PC-3 (cell line): Measurements from ENCODE around the gene CCR9. TPM values are rescaled to one million over a fixed set of nuclear protein-coding genes. Genes with fewer than 3 reads are reported as not detected.
A peak's percentile ranks its signal among the peaks of the same experiment; 100 is the strongest.

ENCODE experiments used
- ATAC-seq: fragments of 200-7000 bp; cut with Tn5 transposase; 2 replicates; pipeline ENCODE4 v1.9.1; 2020; ENCODE audit warnings: mild to moderate bottlenecking, moderate library complexity
- BruUV-seq: library from RNA; stranded (reverse); fragments of 400-500 nt; replicated peaks from 2 replicates; lab custom pipeline; 2021; lab: Mats Ljungman, UMichigan
- CTCF ChIA-PET: fragments of 300-600 bp; sonication (Branson Sonifier 250); formaldehyde crosslinking; loops from one replicate; lab custom pipeline; 2022; ENCODE audit warnings: antibody characterized with exemption; lab: Charles Lee
- POLR2A ChIA-PET: fragments of 300-600 bp; sonication (Branson Sonifier 250); formaldehyde crosslinking; loops from one replicate; lab custom pipeline; 2022; ENCODE audit warnings: antibody characterized with exemption; ENCODE audit not compliant: unreplicated experiment; lab: Charles Lee
- DNase-seq: peaks from one replicate; pipeline ENCODE4 v3.0.0-alpha.2; 2015
- H2AFZ ChIP-seq: fragments of 300-600 bp; sonication (generic); 2 replicates; pipeline ENCODE4 v1.6.0; 2016; ENCODE audit warnings: antibody characterized with exemption, low read length
- H3F3A ChIP-seq: fragments of 300-600 bp; sonication (generic); one replicate; pipeline ENCODE4 v1.6.0; 2017; ENCODE audit warnings: antibody characterized with exemption, low read length, control low read depth, mild to moderate bottlenecking; ENCODE audit not compliant: unreplicated experiment
- H3K27ac ChIP-seq: fragments of 300-600 bp; sonication (generic); 2 replicates; pipeline ENCODE4 v1.5.1; 2016; ENCODE audit warnings: mild to moderate bottlenecking, low read length
- H3K27me3 ChIP-seq: fragments of 300-600 bp; sonication (generic); 2 replicates; pipeline ENCODE4 v1.6.1; 2016; ENCODE audit warnings: low read length, mixed read lengths
- H3K36me3 ChIP-seq: fragments of 300-600 bp; sonication (generic); 2 replicates; pipeline ENCODE4 v1.6.1; 2016; ENCODE audit warnings: low read depth, mixed run types, low read length, mixed read lengths
- H3K4me1 ChIP-seq: fragments of 300-600 bp; sonication (generic); 2 replicates; pipeline ENCODE4 v1.5.1; 2016; ENCODE audit warnings: low read length; ENCODE audit not compliant: insufficient read depth
- H3K4me2 ChIP-seq: fragments of 300-600 bp; sonication (generic); 2 replicates; pipeline ENCODE4 v1.6.0; 2016; ENCODE audit warnings: low read length
- H3K4me3 ChIP-seq: fragments of 300-600 bp; sonication (generic); 2 replicates; pipeline ENCODE4 v1.5.1; 2016; ENCODE audit warnings: mild to moderate bottlenecking, low read length, mixed read lengths
- H3K79me2 ChIP-seq: fragments of 300-600 bp; sonication (generic); 2 replicates; pipeline ENCODE4 v1.6.1; 2017; ENCODE audit warnings: low read length, mixed read lengths
- H3K9ac ChIP-seq: fragments of 300-600 bp; sonication (generic); 2 replicates; pipeline ENCODE4 v1.6.0; 2016; ENCODE audit warnings: mild to moderate bottlenecking, low read length
- H3K9me2 ChIP-seq: fragments of 300-600 bp; sonication (generic); replicated peaks from 2 replicates; pipeline ENCODE4 v1.6.1; 2016; ENCODE audit warnings: mixed run types, low read length, mixed read lengths
- H3K9me3 ChIP-seq: fragments of 300-600 bp; sonication (generic); 2 replicates; pipeline ENCODE4 v1.6.1; 2016; ENCODE audit warnings: low read length, mixed read lengths
- H4K20me1 ChIP-seq: fragments of 300-600 bp; sonication (generic); 2 replicates; pipeline ENCODE4 v1.6.1; 2016; ENCODE audit warnings: low read length, mixed read lengths
- EZH2 ChIP-seq: fragments of 300-600 bp; sonication (generic); IDR thresholded peaks from one replicate; pipeline ENCODE4 v1.6.1; 2017; ENCODE audit warnings: antibody characterized with exemption, mild to moderate bottlenecking, low read length; ENCODE audit not compliant: unreplicated experiment
- EZH2phosphoT487 ChIP-seq: fragments of 300-600 bp; sonication (generic); IDR thresholded peaks from 2 replicates; pipeline ENCODE4 v1.6.1; 2018; ENCODE audit warnings: mild to moderate bottlenecking, antibody characterized with exemption, low read length, borderline replicate concordance
- intact Hi-C: fragments of 100-400 bp; cut with micrococcal nuclease; formaldehyde crosslinking; loops from 2 replicates; pipeline ENCODE4 v1.9.0; 2023
- total RNA-seq: library from RNA; depleted of rRNA; stranded (reverse); fragments of >200 nt; gene quantifications from 2 replicates; pipeline ENCODE4 v1.2.3, GENCODE V29; 2014
- TF ChIP-seq, protein P1 (sequence below): fragments of 300-600 bp; sonication (generic); conservative IDR thresholded peaks from 2 replicates; pipeline ENCODE4 v1.5.1; 2017; ENCODE audit warnings: antibody characterized with exemption, low read depth, mild to moderate bottlenecking, low read length

CCR9 gene
- total RNA-seq, 1 experiment from 2014 or later = not detected

DNA sequence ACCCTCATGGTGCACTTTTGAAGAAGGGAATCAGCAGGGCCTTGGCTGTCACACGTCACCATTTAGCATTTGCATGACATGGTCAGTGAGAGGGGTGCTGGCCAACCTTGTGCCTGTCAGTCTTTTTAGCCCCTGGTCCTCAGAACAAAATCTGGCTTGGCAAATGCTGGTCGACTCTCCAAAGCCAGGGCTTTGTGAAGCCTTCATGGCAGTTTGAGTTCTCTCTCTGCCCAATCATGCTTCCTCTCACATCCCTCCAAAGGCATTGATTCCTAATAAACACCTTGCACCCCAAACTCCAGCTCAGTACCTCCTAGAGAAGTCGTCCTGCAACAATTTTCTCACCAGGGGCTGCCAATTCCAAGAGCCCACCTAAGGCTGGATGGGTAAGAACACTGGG is 19.4 kb downstream of the CCR9 start:
- Histone ChIP-seq H3K9ac (no peak overlapping the region), H3K79me2 (no peaks in the 10 kb centered on the region), H4K20me1 (no peaks in the 10 kb centered on the region), H3F3A (no peaks in the 10 kb centered on the region), H3K4me3 (no peak overlapping the region), H3K27ac (no peak overlapping the region), H2AFZ (no peak overlapping the region), H3K9me2 (no peaks in the 10 kb centered on the region), H3K4me1 (no peaks in the 10 kb centered on the region), H3K9me3 (no peaks in the 10 kb centered on the region), H3K27me3 (no peaks in the 10 kb centered on the region), H3K4me2 (no peak overlapping the region), H3K36me3 (no peaks in the 10 kb centered on the region)
- intact Hi-C loops = loop anchor here (1.0 to 2.0 kb wide), 3 partner anchors 63 to 144 kb away; partner anchors contain the start of gene LZTFL1
- TF ChIP-seq EZH2 (no peak), EZH2phosphoT487 (no peak)
- TF ChIP-seq, protein P1, sequence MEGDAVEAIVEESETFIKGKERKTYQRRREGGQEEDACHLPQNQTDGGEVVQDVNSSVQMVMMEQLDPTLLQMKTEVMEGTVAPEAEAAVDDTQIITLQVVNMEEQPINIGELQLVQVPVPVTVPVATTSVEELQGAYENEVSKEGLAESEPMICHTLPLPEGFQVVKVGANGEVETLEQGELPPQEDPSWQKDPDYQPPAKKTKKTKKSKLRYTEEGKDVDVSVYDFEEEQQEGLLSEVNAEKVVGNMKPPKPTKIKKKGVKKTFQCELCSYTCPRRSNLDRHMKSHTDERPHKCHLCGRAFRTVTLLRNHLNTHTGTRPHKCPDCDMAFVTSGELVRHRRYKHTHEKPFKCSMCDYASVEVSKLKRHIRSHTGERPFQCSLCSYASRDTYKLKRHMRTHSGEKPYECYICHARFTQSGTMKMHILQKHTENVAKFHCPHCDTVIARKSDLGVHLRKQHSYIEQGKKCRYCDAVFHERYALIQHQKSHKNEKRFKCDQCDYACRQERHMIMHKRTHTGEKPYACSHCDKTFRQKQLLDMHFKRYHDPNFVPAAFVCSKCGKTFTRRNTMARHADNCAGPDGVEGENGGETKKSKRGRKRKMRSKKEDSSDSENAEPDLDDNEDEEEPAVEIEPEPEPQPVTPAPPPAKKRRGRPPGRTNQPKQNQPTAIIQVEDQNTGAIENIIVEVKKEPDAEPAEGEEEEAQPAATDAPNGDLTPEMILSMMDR = no peak
- ChIA-PET CTCF (no interaction called here), POLR2A (no interaction called here)
- no TSS peak for BruUV-seq
- DNase-seq (no peak), ATAC-seq (no peak)

DNA sequence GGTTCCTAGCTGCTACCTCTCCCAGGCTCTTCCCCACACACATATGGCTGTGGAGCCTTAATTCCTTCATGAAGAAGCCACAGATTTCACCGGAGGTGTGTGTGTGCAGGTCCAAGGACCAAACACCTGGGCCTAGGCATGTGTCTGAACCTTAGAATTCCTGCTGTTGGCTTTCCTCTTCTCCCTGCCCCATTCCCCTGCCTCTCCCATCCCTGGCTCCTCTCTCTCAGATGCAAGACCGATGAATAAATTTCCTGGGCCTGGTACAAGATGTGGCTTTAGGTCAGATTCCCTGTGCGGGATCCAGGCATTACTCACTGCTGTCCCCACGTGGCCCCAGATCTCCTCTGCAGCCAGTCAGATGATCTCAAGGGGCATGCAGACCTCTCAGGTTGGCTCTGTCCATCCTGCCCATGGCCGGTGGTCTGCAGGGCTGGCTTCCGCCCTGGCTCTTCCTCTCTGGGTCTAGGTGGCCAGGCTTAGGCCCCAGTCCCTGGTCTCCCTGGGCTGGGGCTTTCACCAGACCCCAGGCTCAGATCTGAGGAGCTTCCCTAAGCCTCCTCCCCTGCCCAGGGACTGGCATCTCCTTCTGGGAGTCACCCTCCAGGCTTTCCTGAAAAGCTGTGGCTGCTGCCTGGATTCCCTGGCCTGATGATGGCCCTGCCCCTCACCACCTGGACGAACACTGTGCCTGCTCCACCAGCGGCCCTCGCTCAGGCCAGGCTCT is 20.5 kb downstream of the CCR9 start:
- H2AFZ ChIP-seq = no peak overlapping the region
- DNase-seq (peak; percentile 63), ATAC-seq (peak; percentile 95)
- POLR2A ChIA-PET = no interaction called here
- H3K4me3 ChIP-seq = no peak overlapping the region
- no TSS peak for BruUV-seq
- intact Hi-C loops = loop anchor here (1.0 to 2.0 kb wide), 3 partner anchors 65 to 146 kb away; partner anchors contain the start of gene LZTFL1
- CTCF ChIA-PET = interaction anchor here (1.7 kb wide), 1 partner anchor 74 kb away, joined by 3 read pairs; no protein-coding TSS in a partner anchor
- no peak for TF ChIP-seq EZH2phosphoT487
- no peak for TF ChIP-seq EZH2
- TF ChIP-seq, protein P1 = peak; percentile 83
- H3K4me1 ChIP-seq = no peaks in the 10 kb centered on the region
- H3K79me2 ChIP-seq = no peaks in the 10 kb centered on the region
- no peaks in the 10 kb centered on the region for H3F3A ChIP-seq
- H3K27me3 ChIP-seq = no peaks in the 10 kb centered on the region
- no peaks in the 10 kb centered on the region for H3K36me3 ChIP-seq
- no peak overlapping the region for H3K4me2 ChIP-seq
- no peaks in the 10 kb centered on the region for H3K9me2 ChIP-seq
- no peaks in the 10 kb centered on the region for H3K9me3 ChIP-seq
- H3K27ac ChIP-seq = no peak overlapping the region
- H4K20me1 ChIP-seq = no peaks in the 10 kb centered on the region
- H3K9ac ChIP-seq = no peak overlapping the region
